Smooth muscle cell of trachea (primary cell): Measurements from ENCODE around the gene DLG2. TPM values are rescaled to one million over a fixed set of nuclear protein-coding genes. Genes with fewer than 3 reads are reported as not detected.

Experiments used
- total RNA-seq: library from RNA; depleted of rRNA; stranded (reverse); fragments of >200 nt; gene quantifications from 2 replicates; pipeline ENCODE4 v1.2.1, GENCODE V29; 2014

DLG2 gene
- 2.5 and 4.4 TPM in 2 replicates for total RNA-seq

DNA sequence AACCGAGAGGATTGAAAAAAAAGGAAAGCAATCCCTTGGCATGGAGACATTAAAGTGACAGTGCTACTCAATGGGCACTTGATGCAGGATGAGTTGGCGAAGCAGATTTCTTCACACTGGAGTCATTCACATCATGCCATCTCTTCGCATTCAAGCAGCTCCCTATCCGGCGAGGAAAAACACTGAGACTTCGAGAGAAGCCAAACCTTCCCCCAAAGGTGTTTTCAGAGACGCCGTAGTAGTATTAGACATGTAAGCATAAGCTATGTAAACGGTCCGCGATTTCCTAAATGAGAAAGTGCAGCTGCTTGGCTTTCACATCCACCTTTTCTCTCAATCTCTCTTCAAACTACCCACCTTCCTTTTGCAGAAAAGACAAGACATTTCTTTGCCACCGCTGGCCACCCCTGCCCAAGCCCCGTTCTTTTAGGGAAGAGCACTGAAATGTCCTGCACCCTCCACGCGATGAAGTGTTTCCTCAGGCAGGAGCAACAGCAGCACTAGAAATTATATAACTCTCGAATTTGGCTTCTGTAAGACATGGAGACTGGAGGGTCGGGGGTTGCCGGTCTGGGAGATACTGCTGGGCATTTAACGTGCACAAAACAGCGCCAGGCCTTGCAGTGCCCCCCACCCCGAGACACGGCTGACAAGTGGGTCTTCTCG is at the start of gene DLG2:
DLG2 (minus strand) TSS at position 13 of the 666 bp plus-strand sequence.

DNA sequence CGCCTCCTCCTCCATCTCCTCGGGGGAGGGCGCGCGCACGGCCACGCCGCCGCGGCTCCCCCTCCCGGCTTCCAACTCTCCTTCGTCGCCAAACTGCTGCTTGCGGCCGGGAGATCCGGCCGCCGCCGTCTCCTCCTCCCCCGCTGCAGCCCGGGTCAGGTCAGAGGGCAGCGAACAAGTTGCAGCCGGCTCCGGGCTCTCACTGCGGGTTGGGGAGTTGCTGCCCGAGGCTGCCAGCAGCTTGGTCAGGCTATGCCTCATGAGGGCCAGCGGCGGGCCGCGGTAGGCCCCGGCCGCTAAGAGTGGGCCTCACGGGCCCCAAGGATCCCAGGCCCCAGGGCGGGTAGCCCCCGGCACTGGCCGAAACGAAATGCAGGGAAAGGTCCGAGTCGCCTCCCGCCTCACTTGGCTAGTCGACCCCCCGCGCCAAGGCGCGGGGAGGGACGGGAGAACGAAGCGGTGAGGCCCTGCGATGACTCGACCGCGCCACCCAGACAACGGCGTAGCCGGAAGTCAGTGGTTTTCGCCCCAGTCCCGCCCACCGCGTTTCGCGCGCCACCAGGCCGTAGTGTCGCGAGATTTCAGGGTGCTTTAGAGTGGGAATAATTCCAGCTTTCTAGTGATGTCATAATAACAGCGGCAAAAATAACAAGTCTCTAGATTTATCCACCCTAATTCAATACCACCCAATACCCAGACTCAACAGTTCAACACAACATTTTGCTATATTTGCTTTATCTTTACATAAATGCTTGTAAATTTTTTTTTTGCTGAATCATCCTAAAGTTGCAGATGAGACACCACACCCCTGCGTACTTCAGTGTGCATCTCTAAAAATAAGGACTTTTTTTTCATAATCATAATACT is 37.7 kb upstream of the DLG2 start, which contains the start of gene CREBZF:
CREBZF (minus strand) TSS at position 515 of the 867 bp plus-strand sequence; CDS start at position 261, 254 bp downstream.

DNA sequence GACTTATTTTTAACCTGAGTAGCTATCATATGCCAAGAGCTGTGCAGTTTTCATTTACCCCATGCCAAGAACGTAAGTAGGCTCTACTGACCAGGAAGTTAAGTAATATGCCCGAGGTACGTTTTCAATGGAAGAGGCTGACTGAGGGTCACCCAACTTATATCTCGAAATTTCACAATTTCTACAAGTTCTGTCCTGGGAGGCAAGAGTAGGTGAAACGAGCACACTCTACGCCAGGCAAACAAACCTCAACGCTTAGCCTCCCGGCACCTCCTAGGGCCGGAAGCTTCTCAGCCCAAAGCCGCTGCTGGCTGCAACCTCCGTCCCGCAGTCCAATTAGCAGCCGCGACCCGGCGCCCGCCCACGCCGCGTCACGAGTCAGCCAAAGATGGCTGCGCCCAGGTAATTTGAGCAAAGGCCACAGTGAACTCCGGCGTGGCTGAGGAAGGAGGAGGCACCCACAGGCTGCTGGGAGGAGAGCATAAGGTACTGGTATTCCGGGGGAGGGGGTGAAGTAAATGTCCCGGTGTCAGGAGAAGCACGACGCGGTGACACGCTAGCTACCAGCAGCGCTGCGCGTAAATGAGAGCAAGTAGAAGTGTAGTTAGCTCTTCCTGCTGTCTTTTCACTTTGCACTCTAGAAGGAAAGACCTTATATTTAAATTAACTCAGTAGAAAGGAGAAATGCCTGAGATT is 20.6 kb upstream of the DLG2 start, which contains the start of gene TMEM126A:
TMEM126A (plus strand) TSS at position 364 of the 696 bp plus-strand sequence. CDS start 2,289 bp downstream, outside the sequence.

DNA sequence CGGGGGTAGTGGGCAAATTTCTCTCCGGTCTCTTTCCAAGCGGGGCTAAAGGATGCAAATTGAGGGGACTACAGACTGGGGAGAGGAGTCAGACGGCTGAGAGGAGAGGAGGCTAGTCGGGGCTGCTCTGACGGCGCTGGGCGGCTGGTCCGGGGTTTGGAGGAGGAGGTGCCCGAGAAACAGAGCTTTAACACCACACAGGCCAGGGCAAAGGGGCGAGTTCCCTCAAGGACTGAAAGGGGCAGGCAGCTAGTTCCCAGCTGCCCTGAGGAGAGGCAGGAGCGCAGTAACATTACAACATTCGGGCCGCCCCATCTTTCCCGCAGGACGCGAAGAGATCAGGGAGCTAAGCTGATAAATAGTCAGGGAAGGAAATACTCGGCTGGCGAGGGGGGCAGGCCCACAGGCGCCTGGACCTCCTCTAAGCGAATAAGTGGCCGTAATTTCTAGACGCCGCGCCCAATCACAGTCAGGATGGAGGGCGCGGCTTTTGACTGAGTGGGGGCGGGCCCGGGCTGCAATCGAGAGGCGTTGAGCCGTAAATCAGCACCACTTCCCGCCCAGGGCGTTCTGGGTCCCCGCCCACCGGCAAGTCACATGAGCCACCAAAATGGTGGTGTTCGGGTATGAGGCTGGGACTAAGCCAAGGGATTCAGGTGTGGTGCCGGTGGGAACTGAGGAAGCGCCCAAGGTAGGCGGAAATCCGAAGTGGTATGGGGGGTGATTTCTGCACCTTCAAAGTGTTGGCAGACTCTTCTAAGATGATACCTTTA is 1.0 kb upstream of the DLG2 start, which contains the start of gene TMEM126B:
TMEM126B (plus strand) TSS at position 596 of the 773 bp plus-strand sequence; CDS start at position 611, 15 bp downstream.

Other genes with a start within 250 kb of the DLG2 start
- gene TMEM126B, start 1.2 kb upstream of the DLG2 start, total RNA-seq: 53.6 and 96.9 TPM in 2 replicates
- gene TMEM126A, start 20.6 kb upstream of the DLG2 start, total RNA-seq: 21.0 and 50.5 TPM in 2 replicates
- 39.5 and 44.9 TPM in 2 replicates for gene CREBZF, start 37.8 kb upstream of the DLG2 start, total RNA-seq
- gene CCDC89, start 58.9 kb upstream of the DLG2 start, total RNA-seq: 6.0 and 17.9 TPM in 2 replicates
- gene SYTL2, start 183.8 kb upstream of the DLG2 start, total RNA-seq: 52.8 and 91.6 TPM in 2 replicates
- not detected in 2 replicates for gene CCDC83, start 228.0 kb upstream of the DLG2 start, total RNA-seq